Suprapubic skin (tissue), 4 donors: ENCODE results near the gene CTNNA3. TPM values are rescaled to one million over a fixed set of nuclear protein-coding genes. Genes with fewer than 3 reads are reported as not detected.

Source experiments
- DNase-seq, 2 donors: peaks; one replicate each; pipeline ENCODE4 v3.0.0-alpha.2; 2019; ENCODE audit warnings: low spot score in 2 of 2
- H3K27ac ChIP-seq: fragments of 200-600 bp; sonication (generic); one replicate; pipeline ENCODE4 v1.5.1; 2019
- H3K27me3 ChIP-seq: fragments of 200-600 bp; sonication (generic); one replicate; pipeline ENCODE4 v1.5.1; 2019
- H3K36me3 ChIP-seq: fragments of 200-600 bp; sonication (generic); one replicate; pipeline ENCODE4 v1.5.1; 2019
- H3K4me1 ChIP-seq: fragments of 200-600 bp; sonication (generic); one replicate; pipeline ENCODE4 v1.5.1; 2019
- H3K4me3 ChIP-seq: fragments of 200-600 bp; sonication (generic); one replicate; pipeline ENCODE4 v1.5.1; 2019; ENCODE audit warnings: mild to moderate bottlenecking
- H3K9me3 ChIP-seq: fragments of 200-600 bp; sonication (generic); one replicate; pipeline ENCODE4 v1.5.1; 2019
- CTCF ChIP-seq, 2 donors: fragments of 200-600 bp in 1 of 2; fragments of 450-650 bp in 1 of 2; sonication (generic) in 1 of 2; IDR thresholded peaks; one replicate each; pipeline ENCODE4 v1.5.1; 2016 to 2019; ENCODE audit warnings: antibody characterized with exemption in 2 of 2, mild to moderate bottlenecking in 1 of 2, moderate library complexity in 1 of 2
- EP300 ChIP-seq: sonication (generic); formaldehyde crosslinking; IDR thresholded peaks from one replicate; pipeline ENCODE4 v1.6.1; 2017; ENCODE audit warnings: antibody characterized with exemption
- POLR2A ChIP-seq, 2 donors: fragments of 450-650 bp; IDR thresholded peaks; one replicate each; pipeline ENCODE4 v1.6.1; 2017; ENCODE audit warnings: antibody characterized with exemption in 2 of 2, mild to moderate bottlenecking in 2 of 2, moderate library complexity in 2 of 2
- POLR2AphosphoS5 ChIP-seq, 3 donors: sonication (generic); formaldehyde crosslinking; IDR thresholded peaks; one replicate each; pipeline ENCODE4 v1.6.1; 2017; ENCODE audit warnings: antibody characterized with exemption in 3 of 3
- WGBS: methylation state at CpG from one replicate; pipeline ENCODE4 v1.1.5; 2018; 5-methylcytosine and 5-hydroxymethylcytosine counted together
- total RNA-seq, 4 donors: library from RNA; depleted of rRNA; stranded (reverse); fragments of >200 nt; gene quantifications; one replicate each; pipeline ENCODE4 v1.1.0, GENCODE V29; 2016

CTNNA3 gene
- total RNA-seq, 4 donors from 2014 or later, result 0.08 to 0.29 (median 0.21) TPM

- Histone ChIP-seq H3K4me1 (no peaks in the 10 kb centered on the region), H3K9me3 (no peaks in the 10 kb centered on the region), H3K4me3 (no peak overlapping the region), H3K27me3 (no peaks in the 10 kb centered on the region), H3K27ac (no peak overlapping the region), H3K36me3 (no peaks in the 10 kb centered on the region)
- 50% methylated on average over 3 of the region's 3 CpGs for WGBS
- TF ChIP-seq POLR2A (IDR thresholded peaks at IDR 0.05), result no peak
- no peak for TF ChIP-seq EP300
- no peak for DNase-seq
These were observed 1342.6 kb downstream of the CTNNA3 start for GRCh38 chr10:66353422-66353821.

- no peaks in the 10 kb centered on the region for H3K36me3 ChIP-seq
- no peak for TF ChIP-seq EP300
- TF ChIP-seq CTCF (IDR thresholded peaks at IDR 0.05), result no peak
- TF ChIP-seq POLR2AphosphoS5 (IDR thresholded peaks at IDR 0.05), result no peak
- no peak for TF ChIP-seq POLR2A (IDR thresholded peaks at IDR 0.05)
- H3K27me3 ChIP-seq, result no peaks in the 10 kb centered on the region
- H3K9me3 ChIP-seq, result no peaks in the 10 kb centered on the region
- H3K4me1 ChIP-seq, result no peaks in the 10 kb centered on the region
- no peak for DNase-seq
- no peak overlapping the region for H3K27ac ChIP-seq
- no peak overlapping the region for H3K4me3 ChIP-seq
- 41% methylated on average over 1 of the region's 1 CpG for WGBS
These were observed 1345.2 kb downstream of the CTNNA3 start for GRCh38 chr10:66350622-66351399.

DNA sequence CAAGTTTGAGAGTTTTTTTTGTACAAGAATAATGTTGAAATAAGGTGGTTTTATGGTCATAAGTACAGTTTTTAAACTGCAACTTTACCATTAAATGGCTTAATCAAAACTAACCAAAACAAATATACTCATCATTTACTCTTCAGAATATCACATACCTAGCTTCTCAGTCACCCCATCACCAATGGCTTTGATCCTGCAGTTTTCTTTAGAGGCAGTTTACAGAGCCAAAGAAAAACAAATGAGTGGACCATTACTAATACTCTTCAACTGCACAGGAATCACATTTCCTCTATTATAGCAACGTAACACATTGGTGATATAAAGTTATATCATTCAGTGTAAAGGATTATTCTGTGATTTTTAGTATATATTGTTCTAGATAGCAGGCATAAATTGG lies 1346.3 kb downstream of the CTNNA3 start:
- DNase-seq, result no peak
- H3K4me3 ChIP-seq, result no peak overlapping the region
- H3K9me3 ChIP-seq, result no peaks in the 10 kb centered on the region
- H3K27me3 ChIP-seq, result no peaks in the 10 kb centered on the region
- H3K27ac ChIP-seq, result no peak overlapping the region
- 83% methylated on average over 1 of the region's 1 CpG for WGBS
- no peaks in the 10 kb centered on the region for H3K4me1 ChIP-seq
- H3K36me3 ChIP-seq, result no peaks in the 10 kb centered on the region
- TF ChIP-seq CTCF (IDR thresholded peaks at IDR 0.05), result no peak
- TF ChIP-seq EP300, result no peak
- no peak for TF ChIP-seq POLR2AphosphoS5 (IDR thresholded peaks at IDR 0.05)
- no peak for TF ChIP-seq POLR2A (IDR thresholded peaks at IDR 0.05)

GRCh38 chr10:66349076-66349475 lies 1346.9 kb downstream of the CTNNA3 start:
- no peak for DNase-seq
- WGBS, result 84% methylated on average over 2 of the region's 2 CpGs
- no peaks in the 10 kb centered on the region for H3K9me3 ChIP-seq
- H3K4me3 ChIP-seq, result no peak overlapping the region
- no peak overlapping the region for H3K27ac ChIP-seq
- H3K36me3 ChIP-seq, result no peaks in the 10 kb centered on the region
- TF ChIP-seq POLR2AphosphoS5 (IDR thresholded peaks at IDR 0.05), result no peak
- TF ChIP-seq POLR2A (IDR thresholded peaks at IDR 0.05), result no peak
- no peak for TF ChIP-seq CTCF (IDR thresholded peaks at IDR 0.05)
- TF ChIP-seq EP300, result no peak
- no peaks in the 10 kb centered on the region for H3K27me3 ChIP-seq
- H3K4me1 ChIP-seq, result no peaks in the 10 kb centered on the region

GRCh38 chr10:66337211-66337610 lies 1358.8 kb downstream of the CTNNA3 start:
- Histone ChIP-seq H3K36me3 (no peaks in the 10 kb centered on the region), H3K27me3 (no peaks in the 10 kb centered on the region), H3K27ac (no peak overlapping the region), H3K4me3 (no peak overlapping the region), H3K4me1 (no peaks in the 10 kb centered on the region), H3K9me3 (peaks cover 4% of the 10 kb centered on the region)
- TF ChIP-seq POLR2AphosphoS5 (IDR thresholded peaks at IDR 0.05) (no peak), POLR2A (IDR thresholded peaks at IDR 0.05) (no peak), CTCF (IDR thresholded peaks at IDR 0.05) (no peak), EP300 (no peak)
- WGBS, result 60% methylated on average over 3 of the region's 3 CpGs
- no peak for DNase-seq
